SK-N-SH treated with all-trans-retinoic acid at 6 μM for 48 hours (cell line): ENCODE results near the gene SMAD9.

Experiments
- ATAC-seq: fragments of 200-7000 bp; cut with Tn5 transposase; 3 replicates; pipeline ENCODE4 v1.9.1; 2020; ENCODE audit warnings: mild to moderate bottlenecking, moderate library complexity
- BACH2 ChIP-seq: fragments of 250-450 bp; sonication (Bioruptor Pico); IDR thresholded peaks from 2 replicates; pipeline ENCODE4 v1.9.0; 2021; ENCODE audit warnings: mild to moderate bottlenecking, borderline replicate concordance
- CREB5 ChIP-seq: fragments of 250-450 bp; sonication (Bioruptor Pico); IDR thresholded peaks from 2 replicates; pipeline ENCODE4 v1.5.1; 2020; ENCODE audit warnings: low read depth, mild to moderate bottlenecking, moderate library complexity
- CSDC2 ChIP-seq: fragments of 250-450 bp; sonication (Bioruptor Pico); IDR thresholded peaks from 2 replicates; pipeline ENCODE4 v1.5.0; 2020; ENCODE audit warnings: mild to moderate bottlenecking, moderate library complexity
- ESRRG ChIP-seq: fragments of 250-450 bp; sonication (Bioruptor Pico); IDR thresholded peaks from 2 replicates; pipeline ENCODE4 v1.6.1; 2021; ENCODE audit warnings: mild to moderate bottlenecking
- ISL1 ChIP-seq: fragments of 250-450 bp; sonication (Bioruptor Pico); IDR thresholded peaks from 2 replicates; pipeline ENCODE4 v2.1.2; 2022; ENCODE audit warnings: mild to moderate bottlenecking, moderate library complexity
- PATZ1 ChIP-seq: fragments of 250-450 bp; sonication (Bioruptor Pico); IDR thresholded peaks from 2 replicates; pipeline ENCODE4 v1.8.0; 2020; ENCODE audit warnings: mild to moderate bottlenecking, moderate library complexity, borderline replicate concordance
- RARB ChIP-seq: fragments of 250-450 bp; sonication (Bioruptor Pico); IDR thresholded peaks from 2 replicates; pipeline ENCODE4 v1.8.0; 2021; ENCODE audit warnings: mild to moderate bottlenecking, moderate library complexity
- SNAI2 ChIP-seq: fragments of 250-450 bp; sonication (Bioruptor Pico); IDR thresholded peaks from 2 replicates; pipeline ENCODE4 v1.5.0; 2020; ENCODE audit warnings: mild to moderate bottlenecking, moderate library complexity
- TCF4 ChIP-seq: fragments of 250-450 bp; sonication (Bioruptor Pico); IDR thresholded peaks from 2 replicates; pipeline ENCODE4 v1.8.0; 2021; ENCODE audit warnings: mild to moderate bottlenecking, moderate library complexity, borderline replicate concordance
- TOX ChIP-seq: fragments of 250-450 bp; sonication (Bioruptor Pico); IDR thresholded peaks from 2 replicates; pipeline ENCODE4 v1.8.0; 2021; ENCODE audit warnings: mild to moderate bottlenecking, moderate library complexity, borderline replicate concordance
- TSHZ2 ChIP-seq: fragments of 250-450 bp; sonication (Bioruptor Pico); IDR thresholded peaks from 2 replicates; pipeline ENCODE4 v1.5.0; 2020; ENCODE audit warnings: mild to moderate bottlenecking, moderate library complexity
- ZC3H10 ChIP-seq: fragments of 250-450 bp; sonication (Bioruptor Pico); IDR thresholded peaks from 2 replicates; pipeline ENCODE4 v1.5.1; 2021; ENCODE audit warnings: mild to moderate bottlenecking, moderate library complexity
- ZFP3 ChIP-seq: fragments of 250-450 bp; sonication (Bioruptor Pico); IDR thresholded peaks from 2 replicates; pipeline ENCODE4 v1.5.0; 2020; ENCODE audit warnings: mild to moderate bottlenecking, moderate library complexity
- ZNF565 ChIP-seq: fragments of 450-650 bp; formaldehyde crosslinking; conservative IDR thresholded peaks from 2 replicates; pipeline ENCODE4 v1.5.0; 2020; ENCODE audit warnings: low read depth, mild to moderate bottlenecking, moderate library complexity
- ZNF8 ChIP-seq: fragments of 450-650 bp; formaldehyde crosslinking; IDR thresholded peaks from 2 replicates; pipeline ENCODE4 v1.5.0; 2020; ENCODE audit warnings: mild to moderate bottlenecking, moderate library complexity
- TF ChIP-seq, protein P1 (sequence below): fragments of 250-450 bp; sonication (Bioruptor Pico); IDR thresholded peaks from 2 replicates; pipeline ENCODE4 v1.8.0; 2021; ENCODE audit warnings: low read depth, mild to moderate bottlenecking, moderate library complexity, borderline replicate concordance

SMAD9 gene

GRCh38 chr13:36959456-36960116, 39.5 kb upstream of the SMAD9 start (continued):
- no peak for TF ChIP-seq PATZ1 (CRISPR knock-in tag)
- TF ChIP-seq, all 23 proteins: peak for 0

DNA sequence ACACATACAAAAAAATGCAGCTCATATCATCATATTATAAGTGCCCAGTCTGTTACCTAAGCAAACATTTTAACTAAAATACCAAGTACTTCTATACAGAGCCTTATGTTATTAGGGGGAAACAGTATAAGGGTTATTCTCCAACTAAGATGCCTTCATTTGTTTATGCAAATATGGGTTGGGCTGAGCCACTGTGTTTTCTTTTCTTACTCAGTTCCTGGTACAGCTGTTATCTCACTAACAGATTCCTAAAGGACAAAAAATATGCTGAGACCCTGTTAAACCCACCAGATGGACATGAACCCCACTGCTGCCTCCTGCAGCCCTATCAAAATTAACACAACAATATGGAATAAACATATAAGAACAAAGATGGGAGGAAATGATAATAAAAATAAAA, 34.5 kb upstream of the SMAD9 start:
- no peak for ATAC-seq
- TF ChIP-seq TOX (CRISPR knock-in tag) (no peak), PATZ1 (CRISPR knock-in tag) (no peak), ZNF8 (CRISPR knock-in tag) (no peak), ZC3H10 (CRISPR knock-in tag) (no peak), CREB5 (CRISPR knock-in tag) (no peak), ZNF565 (no peak), CSDC2 (CRISPR knock-in tag) (no peak), ISL1 (CRISPR knock-in tag) (no peak), ESRRG (CRISPR knock-in tag) (no peak)
- TF ChIP-seq, protein P1, sequence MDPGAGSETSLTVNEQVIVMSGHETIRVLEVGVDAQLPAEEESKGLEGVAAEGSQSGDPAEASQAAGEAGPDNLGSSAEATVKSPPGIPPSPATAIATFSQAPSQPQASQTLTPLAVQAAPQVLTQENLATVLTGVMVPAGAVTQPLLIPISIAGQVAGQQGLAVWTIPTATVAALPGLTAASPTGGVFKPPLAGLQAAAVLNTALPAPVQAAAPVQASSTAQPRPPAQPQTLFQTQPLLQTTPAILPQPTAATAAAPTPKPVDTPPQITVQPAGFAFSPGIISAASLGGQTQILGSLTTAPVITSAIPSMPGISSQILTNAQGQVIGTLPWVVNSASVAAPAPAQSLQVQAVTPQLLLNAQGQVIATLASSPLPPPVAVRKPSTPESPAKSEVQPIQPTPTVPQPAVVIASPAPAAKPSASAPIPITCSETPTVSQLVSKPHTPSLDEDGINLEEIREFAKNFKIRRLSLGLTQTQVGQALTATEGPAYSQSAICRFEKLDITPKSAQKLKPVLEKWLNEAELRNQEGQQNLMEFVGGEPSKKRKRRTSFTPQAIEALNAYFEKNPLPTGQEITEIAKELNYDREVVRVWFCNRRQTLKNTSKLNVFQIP (CRISPR knock-in tag), result no peak

GRCh38 chr13:36950920-36951319, 30.9 kb upstream of the SMAD9 start:
- no peak for TF ChIP-seq ZNF8 (CRISPR knock-in tag)
- no peak for TF ChIP-seq TOX (CRISPR knock-in tag)
- no peak for TF ChIP-seq ZFP3 (CRISPR knock-in tag)
- TF ChIP-seq BACH2, result no peak
- no peak for TF ChIP-seq RARB (CRISPR knock-in tag)
- no peak for TF ChIP-seq ZC3H10 (CRISPR knock-in tag)
- TF ChIP-seq SNAI2 (CRISPR knock-in tag), result no peak
- no peak for TF ChIP-seq CREB5 (CRISPR knock-in tag)
- no peak for ATAC-seq

- ATAC-seq, result no peak
- TF ChIP-seq TCF4 (CRISPR knock-in tag) (peak; percentile 83; the same call in 1 of the 2 replicates), CREB5 (CRISPR knock-in tag) (no peak), TSHZ2 (CRISPR knock-in tag) (peak; percentile 65; the same call in 1 of the 2 replicates)
Measured at GRCh38 chr13:36950330-36950729, 30.3 kb upstream of the SMAD9 start.
